NCI-H345 treated with DMSO at 0.1 percent for 48 hours (cell line): ENCODE data around the gene COL21A1.

Experiments used
- DNase-seq: peaks from one replicate; lab custom pipeline; 2025; ENCODE audit not compliant: unreplicated experiment; lab: John Stamatoyannopoulos, UW

The COL21A1 gene

DNA sequence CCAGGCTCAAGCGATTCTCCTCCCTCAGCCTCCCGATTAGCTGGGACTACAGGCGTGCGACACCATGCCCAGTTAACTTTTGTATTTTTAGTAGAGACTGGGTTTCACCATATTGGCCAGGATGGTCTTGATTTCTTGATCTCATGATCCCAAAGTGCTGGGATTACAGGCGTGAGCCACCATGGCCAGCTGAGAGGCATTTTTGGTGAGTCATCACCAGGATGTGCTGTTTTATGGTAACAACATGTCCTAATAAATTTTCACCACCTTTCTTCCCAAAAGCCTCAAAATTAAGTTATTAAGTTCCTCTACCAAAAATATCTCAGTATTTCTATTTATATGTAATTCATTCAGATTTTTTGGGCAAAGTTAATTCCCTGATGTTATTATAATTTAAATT, 53.5 kb downstream of the COL21A1 start:
- no peak for DNase-seq

DNA sequence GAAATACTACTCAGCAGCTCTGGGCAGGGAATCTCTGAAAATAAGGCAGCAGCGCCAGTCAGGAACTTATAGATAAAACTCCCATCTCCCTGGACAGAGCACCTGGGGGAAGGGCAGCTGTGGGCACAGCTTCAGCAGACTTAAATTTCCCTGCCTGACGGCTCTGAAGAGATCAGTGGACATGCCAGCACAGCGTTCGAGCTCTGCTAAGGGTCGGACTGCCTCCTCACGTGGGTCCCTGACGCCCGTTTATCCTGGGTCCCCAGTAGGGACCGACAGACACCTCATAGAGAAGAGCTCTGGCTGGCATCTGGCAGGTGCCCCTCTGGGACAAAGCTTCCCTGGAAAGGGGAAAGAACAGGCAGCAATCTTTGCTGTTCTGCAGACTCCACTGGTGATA, 59.0 kb downstream of the COL21A1 start:
- DNase-seq = no peak

GRCh38 chr6:56187686-56188085, 59.7 kb downstream of the COL21A1 start:
- no peak for DNase-seq

GRCh38 chr6:56176741-56177140, 70.6 kb downstream of the COL21A1 start:
- no peak for DNase-seq

DNA sequence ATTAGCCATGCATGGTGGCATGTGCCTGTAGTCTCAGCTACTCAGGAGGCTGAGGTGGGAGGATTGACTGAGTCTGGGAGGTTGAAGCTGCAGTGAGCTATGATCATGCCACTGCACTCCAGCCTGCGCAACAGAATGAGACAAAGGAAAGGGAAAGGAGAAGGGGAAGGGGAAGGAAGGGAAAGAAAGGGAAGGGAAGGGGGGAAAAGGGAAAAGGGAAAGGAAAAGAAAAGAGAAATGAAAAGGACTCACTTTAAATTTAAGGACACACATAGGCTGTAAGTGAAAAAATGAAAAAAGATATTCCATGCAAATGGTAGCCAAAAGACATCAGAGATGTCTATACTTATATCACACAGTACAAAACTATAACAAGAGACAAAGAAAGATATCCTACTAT, 74.2 kb downstream of the COL21A1 start:
- no peak for DNase-seq

GRCh38 chr6:56172144-56172543, 75.2 kb downstream of the COL21A1 start:
- no peak for DNase-seq

- no peak for DNase-seq
Measured at GRCh38 chr6:56169366-56169765, 78.0 kb downstream of the COL21A1 start.

- no peak for DNase-seq
Measured at GRCh38 chr6:56168596-56168995, 78.8 kb downstream of the COL21A1 start.

DNA sequence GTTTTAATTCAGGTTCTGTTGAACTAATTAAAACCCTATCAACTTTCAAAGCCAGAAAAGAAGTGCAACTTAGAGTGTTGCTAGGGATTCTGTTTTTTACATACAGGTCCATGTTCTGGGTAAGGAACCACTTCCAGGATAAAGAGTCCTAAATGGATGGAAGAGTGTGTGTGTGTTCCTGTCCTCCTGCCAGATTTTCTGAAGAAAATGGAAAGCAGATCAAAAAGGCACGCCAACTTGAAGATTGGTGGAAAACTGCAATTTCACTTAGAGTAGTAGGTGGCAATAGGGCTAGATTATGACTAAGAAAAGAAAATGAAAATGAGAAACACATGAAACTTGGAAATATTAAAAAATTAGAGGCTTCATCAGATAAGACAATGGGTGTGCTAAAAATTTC, 85.3 kb downstream of the COL21A1 start:
- no peak for DNase-seq

GRCh38 chr6:56160489-56160888, 86.9 kb downstream of the COL21A1 start:
- no peak for DNase-seq

DNA sequence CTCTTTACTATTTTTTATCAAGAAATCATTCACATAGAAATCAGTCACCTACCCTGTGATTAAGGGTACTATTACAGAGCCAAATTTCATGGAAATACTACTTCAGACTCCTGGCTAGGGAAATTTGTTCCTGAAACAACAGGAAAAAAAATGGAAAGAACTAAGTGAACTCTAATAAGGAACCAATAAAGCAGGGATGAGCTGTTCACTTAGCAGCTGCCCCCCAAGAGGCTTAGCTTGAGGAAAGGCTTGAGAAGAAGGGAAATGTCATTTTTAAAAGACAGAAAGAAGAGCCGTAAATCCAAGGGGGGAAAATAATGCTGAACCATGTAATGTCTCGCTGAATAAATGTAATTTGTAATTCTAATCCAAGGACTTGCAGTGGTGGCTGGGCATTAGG, 88.8 kb downstream of the COL21A1 start:
- DNase-seq = no peak

GRCh38 chr6:56156643-56157042, 90.7 kb downstream of the COL21A1 start:
- no peak for DNase-seq

GRCh38 chr6:56155634-56156141, 91.7 kb downstream of the COL21A1 start:
- DNase-seq = no peak

DNA sequence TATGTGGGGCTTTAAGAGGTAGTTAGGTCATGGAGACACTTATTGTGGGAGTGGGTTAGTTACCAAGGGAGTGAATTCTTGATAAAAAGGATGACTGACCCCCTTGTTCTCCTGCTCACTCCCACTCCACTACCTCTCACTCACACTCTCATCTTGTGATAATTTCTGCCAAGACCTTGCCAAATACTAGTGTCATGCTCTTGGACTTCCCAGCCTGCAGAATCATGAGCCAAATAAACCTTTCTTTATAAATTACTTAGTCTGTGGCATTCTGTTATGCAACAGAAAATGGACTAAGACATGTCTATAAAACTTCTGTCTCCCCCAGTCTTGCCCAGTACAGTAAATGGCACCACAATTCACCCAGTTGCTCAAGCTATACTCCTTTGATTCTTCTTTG, 93.3 kb downstream of the COL21A1 start:
- DNase-seq = no peak

DNA sequence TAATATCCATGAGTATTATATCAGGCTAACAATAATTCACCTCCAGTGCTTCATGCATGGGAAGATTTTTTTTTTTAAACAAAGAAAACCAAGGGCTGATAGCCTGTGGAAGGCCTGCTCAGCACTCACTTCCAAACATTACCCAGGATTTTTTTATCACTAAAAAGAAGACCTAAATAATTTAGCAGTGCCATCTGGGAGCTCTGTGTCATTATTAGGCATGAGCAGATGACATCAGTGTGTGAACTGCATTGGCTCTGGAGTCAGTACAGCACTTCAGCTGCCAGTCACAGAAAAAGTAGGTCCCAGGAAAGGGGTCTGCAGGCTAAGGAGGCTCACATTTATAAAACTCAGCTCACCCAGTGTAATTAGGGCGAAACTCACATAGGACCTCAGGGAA, 94.8 kb downstream of the COL21A1 start:
- no peak for DNase-seq

DNA sequence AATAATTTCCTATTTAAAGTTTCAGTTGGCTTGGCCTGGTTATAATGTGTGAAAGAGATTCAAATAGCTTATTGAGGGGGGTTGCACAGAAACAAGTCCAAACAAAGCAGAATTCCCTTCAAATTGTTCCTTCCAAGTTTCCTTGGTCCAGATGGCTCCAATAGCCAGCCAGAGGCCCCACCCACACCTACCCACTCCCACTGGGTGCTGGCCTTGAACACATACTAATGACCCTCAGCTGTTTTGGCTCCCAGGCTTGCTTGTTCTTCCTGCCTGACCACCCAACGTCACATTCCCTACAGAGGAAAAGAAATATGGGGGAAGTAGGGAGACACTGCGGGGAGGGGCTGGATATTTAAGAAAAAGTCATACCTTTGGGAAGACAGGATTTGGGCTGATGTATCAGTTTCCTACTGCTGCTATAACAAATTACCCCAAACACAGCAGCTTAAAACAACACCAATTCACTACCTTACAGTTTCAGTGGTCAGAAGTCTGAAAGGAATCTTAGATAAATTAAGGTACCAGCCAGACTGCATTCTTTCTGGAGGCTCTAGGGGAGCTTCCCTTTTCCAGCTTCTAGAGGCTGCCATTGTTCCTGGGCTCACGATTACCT, 95.7 kb downstream of the COL21A1 start:
- DNase-seq = no peak

DNA sequence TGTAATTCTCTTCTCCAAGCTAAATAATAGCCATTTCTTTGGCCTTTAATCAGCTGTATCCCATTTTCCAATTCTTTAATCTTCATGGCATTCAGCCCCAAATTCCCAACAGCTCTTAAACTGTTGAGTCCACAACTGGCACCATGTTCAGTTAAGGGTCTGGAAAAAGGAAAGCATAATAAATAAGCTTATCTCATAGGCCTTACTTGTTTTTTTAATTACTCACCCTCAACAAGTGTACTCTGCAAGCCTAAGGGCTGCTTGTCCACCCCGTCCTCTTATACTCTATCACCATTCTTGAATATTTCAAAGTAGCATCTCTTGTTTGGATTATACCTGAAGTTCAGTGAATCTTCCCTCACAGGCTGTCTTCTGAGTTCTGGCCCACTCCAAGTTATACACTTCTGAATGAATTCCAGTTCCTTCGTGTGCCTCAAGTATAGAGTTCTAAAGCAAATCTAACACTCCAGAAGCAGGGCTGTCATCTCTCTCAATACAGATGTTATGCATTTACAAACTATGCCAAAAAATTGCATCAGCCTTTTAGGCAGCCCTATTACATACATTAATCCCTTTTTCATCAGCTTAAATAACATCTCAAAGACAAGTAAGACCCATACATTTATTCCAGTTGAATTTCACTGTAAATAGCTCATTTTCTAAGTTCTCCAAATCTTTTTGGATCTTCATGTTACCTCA, 98.7 kb downstream of the COL21A1 start:
- DNase-seq = no peak

DNA sequence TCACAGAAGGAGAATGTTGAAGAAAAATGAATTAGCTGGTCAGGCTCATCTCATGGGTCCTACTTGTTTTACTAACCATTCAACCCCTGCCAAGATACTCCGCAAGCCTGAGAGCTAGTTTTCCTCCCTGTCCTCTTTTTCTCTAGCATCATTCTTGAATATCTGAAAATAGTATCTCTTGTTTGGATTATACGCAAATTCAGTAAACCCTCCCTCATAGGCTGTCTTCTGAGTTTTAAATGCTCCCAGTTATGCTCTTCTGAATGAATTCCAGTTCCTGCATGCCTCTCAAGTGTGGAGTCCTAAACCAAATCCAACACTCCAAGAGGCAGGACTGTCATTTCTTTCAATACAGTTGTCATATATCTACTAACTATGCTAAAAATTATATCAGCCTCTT, 99.6 kb downstream of the COL21A1 start:
- DNase-seq = no peak

GRCh38 chr6:56146086-56146485, 101.3 kb downstream of the COL21A1 start:
- DNase-seq = no peak

GRCh38 chr6:56145616-56146015, 101.8 kb downstream of the COL21A1 start:
- DNase-seq = no peak

- no peak for DNase-seq
Measured at GRCh38 chr6:56144538-56145324, 102.6 kb downstream of the COL21A1 start.

DNA sequence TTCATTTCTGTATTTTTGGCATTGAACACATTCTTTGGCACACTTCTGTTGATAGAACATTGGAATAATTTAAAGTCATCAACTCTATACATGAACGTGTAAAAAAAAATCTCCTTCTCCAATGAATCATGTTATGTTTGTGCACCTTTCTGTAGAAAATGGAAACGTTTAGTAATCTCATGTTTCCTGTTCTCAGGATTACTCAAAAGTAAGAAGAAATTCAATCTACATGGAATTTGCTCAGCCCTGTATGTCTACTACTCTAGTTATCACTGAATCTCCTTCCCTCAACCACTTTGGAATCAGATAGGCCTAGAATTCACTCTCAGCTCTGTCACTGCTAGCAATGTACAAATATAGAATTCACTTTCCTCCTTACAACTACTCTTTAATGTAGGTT, 103.6 kb downstream of the COL21A1 start:
- DNase-seq = no peak
